Activated T-cell treated with anti-CD3 and anti-CD28 coated beads, Interleukin-2, amount 50 U/mL, for 4 hours (primary cell): ENCODE results near the gene AMER2. TPM values are rescaled to one million over a fixed set of nuclear protein-coding genes. Genes with fewer than 3 reads are reported as not detected.

Experiments
- ATAC-seq, 2 donors: fragments of 200-7000 bp; cut with Tn5 transposase; one replicate each; pipeline ENCODE4 v1.10.0; 2021
- DNase-seq: peaks from one replicate; pipeline ENCODE4 v3.0.0-alpha.2; 2020
- H3K27me3 Mint-ChIP-seq: one replicate; pipeline ENCODE4 v1.8.0; 2021; ENCODE audit warnings: low read depth, mixed read lengths
- H3K36me3 Mint-ChIP-seq: one replicate; pipeline ENCODE4 v1.8.0; 2022; ENCODE audit warnings: mixed read lengths; ENCODE audit not compliant: insufficient read depth
- H3K4me1 Mint-ChIP-seq: one replicate; pipeline ENCODE4 v1.8.0; 2021; ENCODE audit warnings: low read depth, mixed read lengths
- H3K4me3 Mint-ChIP-seq: one replicate; pipeline ENCODE4 v1.8.0; 2021; ENCODE audit warnings: mild to moderate bottlenecking, moderate library complexity, mixed read lengths
- H3K9me3 Mint-ChIP-seq: one replicate; pipeline ENCODE4 v1.8.0; 2021; ENCODE audit warnings: mixed read lengths
- total RNA-seq, 3 donors: library from RNA; stranded (reverse); gene quantifications; one replicate each; pipeline ENCODE4 v1.2.1, GENCODE V29; 2021

The AMER2 gene
- total RNA-seq, 3 donors from 2014 or later: not detected

DNA sequence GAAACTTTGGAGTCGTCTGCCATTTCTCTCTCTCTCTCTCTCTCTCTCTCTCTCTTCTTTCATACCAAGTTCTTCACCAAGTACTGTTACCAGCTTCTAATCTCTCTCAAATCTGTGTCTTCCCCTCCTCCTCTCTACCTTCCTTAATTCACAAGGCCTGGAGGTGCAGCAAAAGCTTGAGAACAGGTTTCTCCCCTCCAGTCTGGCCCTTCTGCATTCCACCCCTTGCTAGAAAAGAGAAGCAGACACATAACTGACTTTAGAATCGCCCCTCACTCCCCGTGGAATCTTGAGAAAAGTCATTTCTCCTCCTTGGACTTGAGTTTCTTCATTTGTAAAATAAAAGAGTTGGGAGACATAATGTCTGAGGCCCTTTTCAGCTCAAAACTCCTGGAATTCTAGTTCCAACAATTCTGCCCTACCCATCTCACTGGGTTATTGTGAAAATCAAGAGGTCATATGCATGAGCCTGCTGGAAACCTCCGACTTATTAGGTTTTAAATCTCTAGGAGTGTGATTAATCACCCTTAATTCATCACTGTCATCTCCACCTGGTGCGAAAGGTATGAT, 20.4 kb downstream of the AMER2 start:
- no peak for ATAC-seq
- Mint-ChIP-seq H3K27me3 (peaks cover 15% of the 10 kb centered on the region), H3K4me1 (no peaks in the 10 kb centered on the region), H3K4me3 (no peak overlapping the region), H3K36me3 (no peaks in the 10 kb centered on the region), H3K9me3 (no peaks in the 10 kb centered on the region)
- DNase-seq: no peak

DNA sequence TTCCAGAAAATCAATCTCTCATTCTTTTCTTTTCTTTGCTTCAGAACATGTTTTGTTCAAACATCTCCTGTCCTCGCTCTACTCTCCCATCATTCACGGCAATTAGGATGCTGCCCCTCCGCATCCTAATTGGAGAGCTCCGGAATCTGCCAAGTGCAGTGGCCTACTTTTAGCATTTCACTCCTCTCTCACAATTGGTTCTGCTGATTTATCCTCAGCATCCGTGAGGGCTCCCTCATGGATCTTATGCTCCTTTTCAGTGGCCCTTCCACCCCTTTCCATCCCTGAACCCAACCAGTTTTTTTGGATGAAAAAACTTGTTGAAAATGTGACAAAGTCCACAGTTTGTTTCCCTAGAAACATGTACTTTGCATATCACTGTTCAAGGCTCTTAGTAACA, 22.4 kb downstream of the AMER2 start:
- Mint-ChIP-seq H3K4me3 (no peak overlapping the region), H3K9me3 (no peaks in the 10 kb centered on the region), H3K36me3 (no peaks in the 10 kb centered on the region), H3K4me1 (no peaks in the 10 kb centered on the region), H3K27me3 (peaks cover 12% of the 10 kb centered on the region)
- DNase-seq (no peak), ATAC-seq (no peak)

GRCh38 chr13:25148402-25148771, 23.7 kb downstream of the AMER2 start:
- H3K27me3 Mint-ChIP-seq: peaks cover 10% of the 10 kb centered on the region
- H3K4me1 Mint-ChIP-seq: no peaks in the 10 kb centered on the region
- DNase-seq: no peak
- no peaks in the 10 kb centered on the region for H3K9me3 Mint-ChIP-seq
- no peak overlapping the region for H3K4me3 Mint-ChIP-seq
- ATAC-seq: no peak
- H3K36me3 Mint-ChIP-seq: no peaks in the 10 kb centered on the region

DNA sequence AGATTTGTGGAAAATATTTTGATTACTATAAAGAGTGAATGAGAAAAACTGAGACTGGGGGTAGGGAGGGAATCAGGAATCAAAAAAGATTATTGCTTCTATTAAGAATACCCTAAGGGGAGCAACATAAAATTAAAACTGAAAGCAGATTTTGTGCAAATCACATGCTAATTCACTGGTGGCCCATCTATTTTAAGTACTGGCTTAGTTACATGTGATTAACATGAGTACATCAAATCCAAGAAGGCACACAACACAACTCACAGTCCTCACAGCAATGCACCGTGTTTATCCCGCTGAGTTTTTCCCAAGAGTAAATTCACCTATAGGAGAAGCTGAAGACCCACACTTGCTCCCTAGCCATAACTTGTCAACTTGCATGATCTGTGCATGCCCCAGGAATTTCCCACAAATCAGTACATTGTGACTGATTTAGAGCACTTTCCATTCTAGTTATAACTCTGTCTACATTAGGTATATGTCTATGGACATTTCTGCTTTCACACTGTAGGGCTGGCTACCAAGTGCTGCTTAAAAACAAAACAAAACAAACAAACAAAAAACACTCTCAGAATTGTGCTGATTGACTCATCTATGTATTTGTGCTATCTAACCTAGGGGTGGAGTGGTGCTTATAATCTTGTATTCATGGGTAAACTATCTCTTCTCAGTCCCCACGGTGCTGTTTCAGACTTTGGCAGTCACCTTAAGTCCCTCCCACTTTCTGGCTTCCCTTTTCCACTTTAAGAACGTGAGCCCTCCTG, 24.3 kb downstream of the AMER2 start:
- peak in 1 of 2 donors; percentile 32 for ATAC-seq

DNA sequence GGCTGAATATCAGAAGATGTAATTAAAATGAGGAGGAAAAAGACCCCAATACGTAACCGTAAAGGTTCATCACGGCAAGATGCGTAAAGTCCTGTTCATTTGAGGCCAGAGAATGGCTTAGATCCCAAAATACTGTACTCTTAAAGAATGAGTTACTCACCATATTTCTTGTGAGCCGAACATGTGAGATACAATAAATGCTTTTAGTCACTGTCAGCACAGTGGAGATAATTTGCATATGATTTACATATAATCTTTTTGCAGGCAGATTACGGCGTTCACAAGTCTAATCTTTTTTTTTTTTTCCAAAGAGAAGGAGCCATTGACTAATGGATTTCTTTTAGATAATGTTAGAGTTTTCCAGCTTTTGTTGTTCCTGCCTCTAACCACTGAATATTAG, 28.4 kb downstream of the AMER2 start:
- Mint-ChIP-seq H3K36me3 (no peaks in the 10 kb centered on the region), H3K27me3 (peaks cover 15% of the 10 kb centered on the region), H3K9me3 (no peaks in the 10 kb centered on the region), H3K4me1 (no peaks in the 10 kb centered on the region), H3K4me3 (no peak overlapping the region)
- DNase-seq (no peak), ATAC-seq (no peak)

More for the DNA sequence above, 24.3 kb downstream of the AMER2 start:
- no peak for DNase-seq
- no peaks in the 10 kb centered on the region for H3K36me3 Mint-ChIP-seq
- H3K9me3 Mint-ChIP-seq: no peaks in the 10 kb centered on the region
- no peak overlapping the region for H3K4me3 Mint-ChIP-seq
- H3K27me3 Mint-ChIP-seq: peaks cover 10% of the 10 kb centered on the region
- no peaks in the 10 kb centered on the region for H3K4me1 Mint-ChIP-seq

GRCh38 chr13:25141042-25141441, 31.0 kb downstream of the AMER2 start:
- Mint-ChIP-seq H3K27me3 (peaks cover 35% of the 10 kb centered on the region), H3K9me3 (no peaks in the 10 kb centered on the region), H3K36me3 (no peaks in the 10 kb centered on the region), H3K4me3 (no peak overlapping the region), H3K4me1 (no peaks in the 10 kb centered on the region)
- no peak for ATAC-seq
- DNase-seq: no peak

- H3K27me3 Mint-ChIP-seq: peaks cover 43% of the 10 kb centered on the region
- H3K4me3 Mint-ChIP-seq: no peak overlapping the region
- H3K4me1 Mint-ChIP-seq: no peaks in the 10 kb centered on the region
- no peak for DNase-seq
- H3K36me3 Mint-ChIP-seq: no peaks in the 10 kb centered on the region
- peaks cover 10% of the 10 kb centered on the region for H3K9me3 Mint-ChIP-seq
- ATAC-seq: no peak
These were observed 34.3 kb downstream of the AMER2 start for GRCh38 chr13:25137788-25138115.

- ATAC-seq (no peak), DNase-seq (no peak)
- Mint-ChIP-seq H3K36me3 (no peaks in the 10 kb centered on the region), H3K27me3 (peaks cover 42% of the 10 kb centered on the region), H3K4me1 (no peaks in the 10 kb centered on the region), H3K9me3 (peaks cover 10% of the 10 kb centered on the region), H3K4me3 (no peak overlapping the region)
These were observed 35.0 kb downstream of the AMER2 start for GRCh38 chr13:25136880-25137787.

DNA sequence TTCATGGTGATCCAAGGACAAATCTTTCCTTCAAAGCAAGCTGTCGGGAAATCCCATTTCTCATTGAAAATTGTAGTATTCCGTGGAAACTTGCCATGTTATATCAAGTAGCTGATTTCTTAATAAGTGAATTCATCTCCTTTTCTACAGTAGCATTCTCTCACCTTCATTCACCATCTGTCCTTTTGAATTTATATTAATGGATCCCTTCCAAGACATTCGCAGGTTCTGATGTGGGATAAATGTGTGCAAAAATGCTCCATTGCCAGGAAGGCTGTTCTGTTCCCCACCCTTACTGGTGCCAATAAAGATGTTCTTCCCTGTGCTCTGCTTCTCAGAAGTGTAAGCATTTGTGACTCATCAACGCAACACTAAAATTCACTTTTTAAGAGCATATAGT, 36.2 kb downstream of the AMER2 start:
- Mint-ChIP-seq H3K9me3 (peaks cover 10% of the 10 kb centered on the region), H3K27me3 (peaks cover 36% of the 10 kb centered on the region), H3K4me3 (no peak overlapping the region), H3K4me1 (no peaks in the 10 kb centered on the region), H3K36me3 (no peaks in the 10 kb centered on the region)
- ATAC-seq (no peak), DNase-seq (no peak)

DNA sequence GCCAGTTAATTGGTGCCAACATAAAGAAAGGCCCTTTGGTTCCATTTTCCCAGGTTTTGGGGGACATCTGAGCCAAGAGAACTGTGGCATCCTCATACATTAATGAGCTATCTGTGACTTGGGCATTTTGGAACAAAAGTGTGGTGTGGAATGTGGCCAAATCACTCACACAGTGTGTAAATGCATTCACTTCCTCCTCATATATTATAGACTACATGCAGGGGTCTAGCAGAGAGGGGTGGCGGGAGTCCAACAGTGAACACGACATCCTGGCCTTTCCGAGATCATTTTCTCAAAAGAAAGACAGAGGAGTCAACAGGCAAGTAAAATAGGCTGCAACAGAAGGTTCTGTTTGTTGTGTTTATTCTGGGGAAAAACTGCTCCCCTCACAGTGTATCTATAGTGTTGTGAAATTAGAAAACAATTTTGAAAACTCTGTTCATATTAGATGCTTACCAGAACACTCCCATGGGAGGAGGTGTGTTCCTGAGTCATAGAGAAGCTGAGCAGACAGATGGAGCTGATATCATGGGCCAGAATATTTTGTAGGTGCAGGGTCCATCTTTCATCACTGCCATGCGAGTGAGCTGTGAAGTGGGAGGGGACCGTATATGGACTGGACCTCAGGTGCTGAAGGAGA, 39.2 kb downstream of the AMER2 start:
- ATAC-seq (no peak), DNase-seq (no peak)
- peaks cover 10% of the 10 kb centered on the region for H3K9me3 Mint-ChIP-seq
- no peaks in the 10 kb centered on the region for H3K4me1 Mint-ChIP-seq
- H3K36me3 Mint-ChIP-seq: no peaks in the 10 kb centered on the region
- peaks cover 29% of the 10 kb centered on the region for H3K27me3 Mint-ChIP-seq
- no peak overlapping the region for H3K4me3 Mint-ChIP-seq

- peaks cover 22% of the 10 kb centered on the region for H3K27me3 Mint-ChIP-seq
- H3K9me3 Mint-ChIP-seq: peaks cover 14% of the 10 kb centered on the region
- ATAC-seq (no peak), DNase-seq (no peak)
- no peak overlapping the region for H3K4me3 Mint-ChIP-seq
- no peaks in the 10 kb centered on the region for H3K4me1 Mint-ChIP-seq
- H3K36me3 Mint-ChIP-seq: no peaks in the 10 kb centered on the region
These were observed 40.1 kb downstream of the AMER2 start for GRCh38 chr13:25131881-25132420.

GRCh38 chr13:25130944-25131343, 41.1 kb downstream of the AMER2 start:
- H3K27me3 Mint-ChIP-seq: peaks cover 19% of the 10 kb centered on the region
- no peaks in the 10 kb centered on the region for H3K4me1 Mint-ChIP-seq
- no peak overlapping the region for H3K4me3 Mint-ChIP-seq
- DNase-seq (no peak), ATAC-seq (no peak)
- no peaks in the 10 kb centered on the region for H3K36me3 Mint-ChIP-seq
- H3K9me3 Mint-ChIP-seq: peaks cover 14% of the 10 kb centered on the region

- Mint-ChIP-seq H3K9me3 (peaks cover 6% of the 10 kb centered on the region), H3K36me3 (no peaks in the 10 kb centered on the region), H3K4me1 (no peaks in the 10 kb centered on the region), H3K4me3 (no peak overlapping the region), H3K27me3 (peaks cover 27% of the 10 kb centered on the region)
- no peak for ATAC-seq
- DNase-seq: no peak
These were observed 53.6 kb downstream of the AMER2 start for GRCh38 chr13:25118378-25118905.

DNA sequence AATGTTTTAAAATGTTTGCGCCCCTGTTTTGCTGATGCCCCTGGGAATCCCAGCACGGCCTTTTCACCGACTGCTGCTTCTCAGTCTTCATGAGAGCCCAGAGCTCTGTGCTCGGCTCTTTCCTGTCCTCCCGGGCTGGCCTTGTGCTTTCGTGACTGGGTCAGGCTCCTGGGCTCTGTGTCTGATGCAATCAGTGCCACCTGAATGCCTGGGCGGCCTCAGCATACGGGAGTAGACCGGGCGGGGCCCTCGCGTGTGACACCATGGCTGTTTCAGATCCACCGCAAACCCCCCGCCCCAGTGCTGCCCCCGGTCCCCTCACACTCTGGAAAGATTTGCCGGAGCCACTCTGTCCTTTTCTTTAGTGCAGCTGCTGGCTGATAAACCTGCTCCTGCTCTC, 54.8 kb downstream of the AMER2 start:
- Mint-ChIP-seq H3K36me3 (no peaks in the 10 kb centered on the region), H3K27me3 (peaks cover 27% of the 10 kb centered on the region), H3K4me1 (no peaks in the 10 kb centered on the region), H3K9me3 (peaks cover 6% of the 10 kb centered on the region), H3K4me3 (no peak overlapping the region)
- no peak for ATAC-seq
- no peak for DNase-seq
